ENCODE results near the gene MRPL44. TPM values are rescaled to one million over a fixed set of nuclear protein-coding genes. Genes with fewer than 3 reads are reported as not detected.

Gene MRPL44
- total RNA-seq, 1 donor from 2014 or later: 29.9 TPM

DNA sequence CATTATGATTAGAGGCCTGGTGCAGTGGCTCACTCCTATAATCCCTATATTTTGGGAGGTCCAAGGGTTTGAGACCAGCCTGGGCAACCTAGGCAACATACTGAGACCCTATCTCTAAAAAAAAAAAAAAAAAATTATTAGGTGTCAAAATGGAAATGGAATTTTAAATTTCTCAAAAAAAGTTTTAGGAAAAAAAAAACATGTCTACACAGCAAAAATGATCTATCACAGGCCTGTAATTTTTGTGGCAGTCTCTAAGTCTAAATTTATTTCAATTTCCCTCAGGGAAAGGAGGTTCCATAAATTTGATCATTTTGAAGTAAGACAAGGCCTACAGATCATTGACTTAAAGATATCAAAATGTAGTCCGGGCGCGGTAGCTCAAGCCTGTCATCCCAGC, 16.3 kb downstream of the MRPL44 start:
- intact Hi-C loops (cut with micrococcal nuclease): loop anchor here (5.0 kb wide), 1 partner anchor 679 kb away; no protein-coding TSS in a partner anchor
- POLR2A ChIA-PET: no interaction called here
- ATAC-seq (ENCODE audit: low read depth) (no peak), DNase-seq (no peak)
- Mint-ChIP-seq H3K36me3 (ENCODE audit: low read depth) (peaks cover 17% of the 10 kb centered on the region), H3K9me3 (no peaks in the 10 kb centered on the region), H3K4me1 (peaks cover 3% of the 10 kb centered on the region), H3K27me3 (no peaks in the 10 kb centered on the region), H3K4me3 (no peak overlapping the region), H3K27ac (no peak overlapping the region)
- CTCF ChIA-PET: no interaction called here
- TF ChIP-seq, protein P1, sequence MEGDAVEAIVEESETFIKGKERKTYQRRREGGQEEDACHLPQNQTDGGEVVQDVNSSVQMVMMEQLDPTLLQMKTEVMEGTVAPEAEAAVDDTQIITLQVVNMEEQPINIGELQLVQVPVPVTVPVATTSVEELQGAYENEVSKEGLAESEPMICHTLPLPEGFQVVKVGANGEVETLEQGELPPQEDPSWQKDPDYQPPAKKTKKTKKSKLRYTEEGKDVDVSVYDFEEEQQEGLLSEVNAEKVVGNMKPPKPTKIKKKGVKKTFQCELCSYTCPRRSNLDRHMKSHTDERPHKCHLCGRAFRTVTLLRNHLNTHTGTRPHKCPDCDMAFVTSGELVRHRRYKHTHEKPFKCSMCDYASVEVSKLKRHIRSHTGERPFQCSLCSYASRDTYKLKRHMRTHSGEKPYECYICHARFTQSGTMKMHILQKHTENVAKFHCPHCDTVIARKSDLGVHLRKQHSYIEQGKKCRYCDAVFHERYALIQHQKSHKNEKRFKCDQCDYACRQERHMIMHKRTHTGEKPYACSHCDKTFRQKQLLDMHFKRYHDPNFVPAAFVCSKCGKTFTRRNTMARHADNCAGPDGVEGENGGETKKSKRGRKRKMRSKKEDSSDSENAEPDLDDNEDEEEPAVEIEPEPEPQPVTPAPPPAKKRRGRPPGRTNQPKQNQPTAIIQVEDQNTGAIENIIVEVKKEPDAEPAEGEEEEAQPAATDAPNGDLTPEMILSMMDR (IDR thresholded peaks at IDR 0.05): no peak

DNA sequence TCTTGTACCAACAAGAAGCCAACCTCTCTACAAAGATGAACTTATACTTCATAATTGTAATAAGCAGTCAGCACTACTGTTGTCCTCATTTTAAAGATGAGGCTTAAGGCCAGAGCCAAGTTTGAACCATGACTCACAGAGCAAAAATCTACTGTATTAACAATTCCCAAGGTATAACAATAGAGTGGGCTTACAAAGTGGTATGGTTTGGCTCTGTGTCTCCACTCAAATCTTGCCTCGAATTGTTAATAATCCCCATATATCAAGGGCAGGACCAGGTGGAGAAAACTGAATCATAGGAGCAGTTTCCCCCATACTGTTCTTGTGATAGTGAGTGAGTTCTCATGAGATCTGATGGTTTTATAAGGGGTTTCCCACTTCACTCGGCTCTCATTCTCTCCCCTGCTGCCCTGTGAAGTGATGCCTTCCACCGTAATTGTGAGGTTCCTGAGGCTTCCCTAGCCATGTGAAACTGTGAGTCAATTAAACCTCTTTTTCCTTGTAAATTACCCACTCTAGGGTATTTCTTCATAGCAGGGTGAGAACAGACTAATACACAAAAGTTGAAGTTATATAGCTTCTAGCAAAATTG, 19.5 kb downstream of the MRPL44 start:
- H3K9me3 Mint-ChIP-seq: no peaks in the 10 kb centered on the region
- DNase-seq (no peak), ATAC-seq (ENCODE audit: low read depth) (no peak)
- H3K4me1 Mint-ChIP-seq: no peaks in the 10 kb centered on the region
- TF ChIP-seq, protein P1 (IDR thresholded peaks at IDR 0.05): no peak
- H3K27ac Mint-ChIP-seq: no peak overlapping the region
- H3K27me3 Mint-ChIP-seq: no peaks in the 10 kb centered on the region
- POLR2A ChIA-PET: no interaction called here
- CTCF ChIA-PET: no interaction called here
- intact Hi-C loops (cut with micrococcal nuclease): no loop called here
- peaks cover 2% of the 10 kb centered on the region for H3K36me3 Mint-ChIP-seq (ENCODE audit: low read depth)
- H3K4me3 Mint-ChIP-seq: no peak overlapping the region

DNA sequence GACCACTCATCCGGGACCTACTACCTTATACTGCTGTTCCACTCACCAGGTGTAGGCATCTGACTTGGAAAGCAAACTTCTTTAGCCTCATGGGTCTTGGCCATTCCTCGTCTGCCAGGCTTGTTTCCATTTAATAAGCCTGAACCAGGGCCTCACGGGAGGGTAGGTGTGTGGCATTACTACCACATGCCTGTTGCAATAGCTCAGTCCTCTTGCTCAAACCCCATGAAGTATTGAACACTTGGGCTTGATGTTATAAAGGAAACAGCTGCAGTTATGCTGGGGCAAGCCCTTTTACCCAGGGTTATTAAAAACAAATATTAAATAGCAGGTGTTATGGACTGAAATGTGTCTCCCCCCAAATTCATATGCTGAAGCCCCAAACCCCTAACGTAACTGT, 21.2 kb downstream of the MRPL44 start:
- no peaks in the 10 kb centered on the region for H3K4me1 Mint-ChIP-seq
- TF ChIP-seq, protein P1 (IDR thresholded peaks at IDR 0.05): no peak
- H3K36me3 Mint-ChIP-seq (ENCODE audit: low read depth): no peaks in the 10 kb centered on the region
- no peak for DNase-seq
- H3K27ac Mint-ChIP-seq: no peak overlapping the region
- H3K27me3 Mint-ChIP-seq: peaks cover 2% of the 10 kb centered on the region
- ATAC-seq (ENCODE audit: low read depth): no peak
- intact Hi-C loops (cut with micrococcal nuclease): no loop called here
- H3K9me3 Mint-ChIP-seq: no peaks in the 10 kb centered on the region
- CTCF ChIA-PET: interaction anchor here (1.1 to 1.6 kb wide), 2 partner anchors 8 to 306 kb away, joined by 3 to 6 read pairs; no protein-coding TSS in a partner anchor
- POLR2A ChIA-PET: no interaction called here
- H3K4me3 Mint-ChIP-seq: no peak overlapping the region

DNA sequence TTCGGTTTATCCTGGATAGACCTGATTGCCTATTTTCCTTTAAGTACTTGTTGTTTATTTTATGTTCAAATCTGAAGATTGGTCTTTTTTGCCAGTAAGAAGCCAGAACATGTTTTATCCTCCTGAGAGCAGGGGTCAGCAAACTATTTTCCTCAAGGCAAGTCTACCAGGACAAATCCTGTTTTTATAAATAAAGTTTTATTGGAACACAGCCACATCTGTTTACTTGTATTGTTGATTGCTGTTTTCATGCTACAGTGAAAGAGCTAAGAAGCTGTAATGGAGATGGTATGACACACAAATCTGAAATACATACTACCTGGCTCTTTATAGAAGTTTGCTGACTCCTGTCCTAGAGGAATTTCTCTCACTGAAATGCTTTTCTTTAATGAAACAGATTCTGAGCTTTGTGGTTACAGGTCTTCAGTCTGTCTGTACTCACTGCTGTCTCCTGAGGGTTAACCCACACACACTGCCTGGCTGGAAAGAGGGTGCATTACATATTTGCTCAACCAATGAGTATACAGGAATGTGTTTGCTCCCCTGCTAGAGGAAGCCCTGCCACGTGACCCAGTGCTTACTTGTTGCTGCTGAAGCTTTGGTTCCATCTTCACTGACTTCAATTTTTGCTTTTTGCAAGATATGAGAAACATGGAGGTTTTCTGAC, 22.6 kb downstream of the MRPL44 start:
- CTCF ChIA-PET: interaction anchor here (1.0 to 1.3 kb wide), 4 partner anchors 9 to 305 kb away, joined by 3 to 4 read pairs (median 4); no protein-coding TSS in a partner anchor
- no peak overlapping the region for H3K4me3 Mint-ChIP-seq
- no peaks in the 10 kb centered on the region for H3K4me1 Mint-ChIP-seq
- DNase-seq (no peak), ATAC-seq (ENCODE audit: low read depth) (no peak)
- intact Hi-C loops (cut with micrococcal nuclease): no loop called here
- TF ChIP-seq, protein P1 (IDR thresholded peaks at IDR 0.05): no peak
- H3K27me3 Mint-ChIP-seq: peaks cover 5% of the 10 kb centered on the region
- POLR2A ChIA-PET: no interaction called here
- H3K36me3 Mint-ChIP-seq (ENCODE audit: low read depth): no peaks in the 10 kb centered on the region
- H3K27ac Mint-ChIP-seq: no peak overlapping the region
- H3K9me3 Mint-ChIP-seq: no peaks in the 10 kb centered on the region

DNA sequence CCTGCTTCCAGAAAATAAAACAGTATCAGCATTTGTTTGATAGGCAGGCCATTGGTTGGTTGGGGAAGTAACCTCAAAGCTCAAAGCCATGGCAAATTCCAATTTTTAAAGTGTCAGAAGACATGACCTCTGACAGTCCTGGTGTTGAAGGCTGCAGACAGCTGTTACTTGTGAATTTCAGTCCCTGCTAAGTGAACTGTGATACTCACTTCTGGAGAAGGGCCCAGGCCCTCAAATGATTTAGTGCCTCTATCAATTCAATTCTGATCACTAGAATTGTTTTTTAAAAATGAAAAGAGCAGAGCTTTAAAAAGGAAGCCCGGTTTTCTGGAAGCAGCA, 23.1 kb downstream of the MRPL44 start:
- ChIA-PET CTCF (interaction anchor here (1.0 to 1.3 kb wide), 4 partner anchors 9 to 304 kb away, joined by 3 to 4 read pairs (median 4); no protein-coding TSS in a partner anchor), POLR2A (no interaction called here)
- DNase-seq (no peak), ATAC-seq (ENCODE audit: low read depth) (no peak)
- intact Hi-C loops (cut with micrococcal nuclease): no loop called here
- no peak overlapping the region for H3K4me3 Mint-ChIP-seq
- TF ChIP-seq, protein P1 (IDR thresholded peaks at IDR 0.05): no peak
- no peaks in the 10 kb centered on the region for H3K36me3 Mint-ChIP-seq (ENCODE audit: low read depth)
- H3K27ac Mint-ChIP-seq: no peak overlapping the region
- no peaks in the 10 kb centered on the region for H3K4me1 Mint-ChIP-seq
- H3K9me3 Mint-ChIP-seq: no peaks in the 10 kb centered on the region
- peaks cover 5% of the 10 kb centered on the region for H3K27me3 Mint-ChIP-seq

Measured in activated B cell treated with CpG ODN at 0.5 μM for 24 hours (primary cell).